ENCODE measurements around the gene PEX11G. TPM values are rescaled to one million over a fixed set of nuclear protein-coding genes. Genes with fewer than 3 reads are reported as not detected.

PEX11G gene
- total RNA-seq, 4 donors from 2014 or later = 2.1 to 3.0 TPM; not detected in 2

- Histone ChIP-seq H3K4me1 (no peaks in the 10 kb centered on the region), H3K36me3 (no peaks in the 10 kb centered on the region), H3K27me3 (no peaks in the 10 kb centered on the region), H3K27ac (no peak overlapping the region), H3K4me3 (no peak overlapping the region), H3K9me3 (no peaks in the 10 kb centered on the region)
- intact Hi-C loops (cut with DNase I; ENCODE audit: low total_unique reads) = no loop called here
- TF ChIP-seq POLR2A (IDR thresholded peaks at IDR 0.05) (no peak), CTCF (IDR thresholded peaks at IDR 0.05) (no peak)
- DNase-seq = no peak
These were observed 60.2 kb downstream of the PEX11G start for GRCh38 chr19:7428651-7429113.

GRCh38 chr19:7427944-7428343, 60.9 kb downstream of the PEX11G start:
- no peak overlapping the region for H3K4me3 ChIP-seq
- no peak overlapping the region for H3K27ac ChIP-seq
- H3K9me3 ChIP-seq = no peaks in the 10 kb centered on the region
- no peak for TF ChIP-seq CTCF (IDR thresholded peaks at IDR 0.05)
- TF ChIP-seq POLR2A (IDR thresholded peaks at IDR 0.05) = no peak
- H3K36me3 ChIP-seq = no peaks in the 10 kb centered on the region
- no peaks in the 10 kb centered on the region for H3K4me1 ChIP-seq
- no peaks in the 10 kb centered on the region for H3K27me3 ChIP-seq
- intact Hi-C loops (cut with DNase I; ENCODE audit: low total_unique reads) = no loop called here
- DNase-seq = no peak

- Histone ChIP-seq H3K36me3 (no peaks in the 10 kb centered on the region), H3K4me1 (no peaks in the 10 kb centered on the region), H3K9me3 (no peaks in the 10 kb centered on the region), H3K27me3 (no peaks in the 10 kb centered on the region), H3K4me3 (no peak overlapping the region), H3K27ac (no peak overlapping the region)
- intact Hi-C loops (cut with DNase I; ENCODE audit: low total_unique reads) = no loop called here
- DNase-seq = no peak
- TF ChIP-seq POLR2A (IDR thresholded peaks at IDR 0.05) (no peak), CTCF (IDR thresholded peaks at IDR 0.05) (no peak)
These were observed 61.8 kb downstream of the PEX11G start for GRCh38 chr19:7426986-7427385.

Other genes with a start within 250 kb of the PEX11G start
- gene INSR, start 194.6 kb downstream of the PEX11G start, total RNA-seq = 10 to 100 TPM; 46.0 to 97.6 (median 68.3) TPM
- 10 to 100 TPM in 2 of 4 donors, 1 to 10 TPM in 2; 2.6 to 36.4 (median 18.5) TPM for gene ARHGEF18, start 140.1 kb downstream of the PEX11G start, total RNA-seq
- gene ZNF358, start 27.1 kb upstream of the PEX11G start, total RNA-seq = 10 to 100 TPM; 19.1 to 69.1 (median 33.8) TPM
- 10 to 100 TPM in 1 of 4 donors, 1 to 10 TPM in 3; 5.6 to 24.7 (median 8.0) TPM for gene MCOLN1, start 33.6 kb upstream of the PEX11G start, total RNA-seq
- 100 to 1,000 TPM in 1 of 4 donors, 10 to 100 TPM in 3; 26.4 to 113 (median 40.4) TPM for gene PNPLA6, start 46.7 kb upstream of the PEX11G start, total RNA-seq
- gene CAMSAP3, start 106.8 kb upstream of the PEX11G start, total RNA-seq = 1 to 10 TPM in 1 of 4 donors, under 1 TPM in 3; 0.26 to 3.5 (median 0.47) TPM
- 10 to 100 TPM in 3 of 4 donors, 1 to 10 TPM in 1; 10.0 to 41.7 (median 32.2) TPM for gene XAB2, start 140.5 kb upstream of the PEX11G start, total RNA-seq
- 10 to 100 TPM in 1 of 4 donors, 1 to 10 TPM in 2, not detected in 1; 5.9 to 59.9 (median 6.5) TPM for gene PET100, start 140.8 kb upstream of the PEX11G start, total RNA-seq
- not detected for gene PCP2, start 144.7 kb upstream of the PEX11G start, total RNA-seq
- 10 to 100 TPM in 1 of 4 donors, 1 to 10 TPM in 2, not detected in 1; 2.4 to 10.3 (median 8.2) TPM for gene STXBP2, start 148.1 kb upstream of the PEX11G start, total RNA-seq
- not detected for gene RETN, start 180.0 kb upstream of the PEX11G start, total RNA-seq
- gene MCEMP1, start 188.1 kb upstream of the PEX11G start, total RNA-seq = under 1 TPM in 1 of 4 donors, not detected in 3; 0.67 TPM
- 100 to 1,000 TPM in 1 of 4 donors, 10 to 100 TPM in 3; 12.4 to 156 (median 41.0) TPM for gene TRAPPC5, start 191.8 kb upstream of the PEX11G start, total RNA-seq
- under 1 TPM in 1 of 4 donors, not detected in 3; 0.28 TPM for gene FCER2, start 213.1 kb upstream of the PEX11G start, total RNA-seq
- not detected for gene CLEC4G, start 243.1 kb upstream of the PEX11G start, total RNA-seq